ENCODE data around the gene ERVH48-1. TPM values are rescaled to one million over a fixed set of nuclear protein-coding genes. Genes with fewer than 3 reads are reported as not detected.
A peak's percentile ranks its signal among the peaks of the same experiment; 100 is the strongest.
"Not testable (repeated sequence)": the region's sequence is repeated elsewhere in the genome, so short reads cannot be mapped to it uniquely, and the experiment has no call there.

ERVH48-1 gene
- total and polyA plus RNA-seq, 5 experiments from 2014 or later = 0.10 to 0.30 (median 0.13) TPM; not detected in 2

DNA sequence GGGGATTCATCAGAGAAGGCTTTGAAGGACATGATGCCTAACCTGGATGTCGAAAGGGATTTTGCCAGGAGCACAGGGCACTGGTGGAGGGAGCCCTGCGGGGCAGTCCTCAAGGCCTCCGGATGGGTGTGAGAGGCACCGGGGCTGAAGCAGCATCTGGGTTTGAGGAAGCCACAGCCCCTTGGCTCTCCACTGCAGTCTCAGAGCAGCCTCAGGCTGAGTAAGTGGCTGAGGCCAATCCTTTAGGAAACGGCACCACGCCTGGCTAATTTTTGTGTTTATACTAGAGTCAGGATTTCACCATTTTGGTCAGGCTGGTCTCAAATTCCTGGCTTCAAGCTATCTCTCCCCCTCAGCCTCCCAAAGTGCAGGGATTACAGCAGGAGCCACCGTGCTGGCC is 12.0 kb downstream of the ERVH48-1 start:
- POLR2A ChIA-PET = no interaction called here
- Mint-ChIP-seq H3K36me3 (peaks cover 0 to 39% (median 0%) of the 10 kb centered on the region in 3 donors), H3K27me3 (no peaks in the 10 kb centered on the region)

DNA sequence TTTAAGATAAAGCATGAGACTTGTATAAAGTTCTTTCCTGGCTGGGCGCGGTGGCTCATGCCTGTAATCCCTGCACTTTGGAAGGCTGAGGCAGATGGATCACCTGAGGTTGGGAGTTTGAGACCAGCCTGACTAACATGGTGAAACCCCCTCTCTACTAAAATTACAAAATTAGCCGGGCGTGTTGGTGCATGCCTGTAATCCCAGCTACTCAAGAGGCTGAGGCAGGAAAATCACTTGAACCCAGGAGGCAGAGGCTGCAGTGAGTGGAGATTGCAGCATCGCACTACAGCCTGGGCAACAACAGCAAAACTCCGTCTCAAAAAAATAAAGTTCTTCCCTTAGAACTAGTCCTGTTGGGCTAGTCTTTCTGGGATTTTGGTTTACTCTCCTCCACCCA is 13.5 kb downstream of the ERVH48-1 start:
- DNase-seq, H3K4me1 Mint-ChIP-seq, H3K27me3 Mint-ChIP-seq, H3K4me3 Mint-ChIP-seq, H3K9me3 Mint-ChIP-seq, ATAC-seq, POLR2A ChIA-PET, H3K27ac Mint-ChIP-seq: not testable (repeated sequence)
- peaks cover 0 to 50% (median 1%) of the 10 kb centered on the region in 3 donors for H3K36me3 Mint-ChIP-seq

More for the DNA sequence above, 12.0 kb downstream of the ERVH48-1 start:
- Mint-ChIP-seq H3K27ac (peak overlapping the region in 3 of 10 donors; percentile 15 to 83 (median 28)), H3K9me3 (no peaks in the 10 kb centered on the region), H3K4me1 (peaks cover 0 to 5% (median 0%) of the 10 kb centered on the region in 4 donors), H3K4me3 (no peak overlapping the region)
- no peak for ATAC-seq
- no peak for DNase-seq

DNA sequence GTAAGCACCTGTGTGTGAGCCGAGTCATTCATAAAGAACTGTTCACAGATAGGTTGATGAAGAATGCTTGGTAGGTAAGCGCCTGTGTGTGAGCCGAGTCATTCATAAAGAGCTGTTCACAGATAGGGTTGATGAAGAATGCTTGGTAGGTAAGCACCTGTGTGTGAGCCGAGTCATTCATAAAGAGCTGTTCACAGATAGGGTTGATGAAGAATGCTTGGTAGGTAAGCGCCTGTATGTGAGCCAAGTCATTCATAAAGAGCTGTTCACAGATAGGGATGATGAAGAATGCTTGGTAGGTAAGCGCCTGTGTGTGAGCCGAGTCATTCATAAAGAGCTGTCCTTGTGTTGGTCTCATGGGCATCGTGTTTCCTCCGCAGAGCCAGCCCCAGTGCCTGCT is 16.9 kb downstream of the ERVH48-1 start:
- H3K27me3 Mint-ChIP-seq, H3K9me3 Mint-ChIP-seq, POLR2A ChIA-PET, H3K4me3 Mint-ChIP-seq, DNase-seq, H3K4me1 Mint-ChIP-seq, ATAC-seq: not testable (repeated sequence)
- Mint-ChIP-seq H3K36me3 (peaks cover 5 to 81% (median 16%) of the 10 kb centered on the region in 3 donors), H3K27ac (peak overlapping the region in 1 of 10 donors; percentile 68)

DNA sequence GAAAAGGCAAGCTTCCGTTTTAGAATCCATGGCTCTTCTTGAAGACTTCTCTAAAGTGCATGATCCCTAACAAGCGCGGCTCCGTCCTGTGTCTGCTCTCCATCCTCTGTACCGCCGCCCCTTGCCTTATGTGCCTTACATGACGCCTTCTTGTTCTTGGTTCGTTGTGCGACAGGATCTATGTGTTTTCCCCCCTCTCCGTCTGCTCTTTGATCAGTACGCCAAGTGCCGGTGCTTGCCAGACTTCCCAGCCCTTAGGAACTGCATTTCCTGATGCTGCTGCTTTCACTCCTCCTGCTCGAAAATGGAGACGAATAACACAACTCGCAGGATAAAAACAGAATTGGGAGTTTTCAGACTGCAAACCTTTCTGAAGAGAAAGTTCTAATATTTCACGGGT is 19.2 kb downstream of the ERVH48-1 start:
- Mint-ChIP-seq H3K27ac (peak overlapping the region in 2 of 10 donors; percentile 35 to 74), H3K9me3 (no peaks in the 10 kb centered on the region), H3K4me3 (no peak overlapping the region), H3K27me3 (no peaks in the 10 kb centered on the region), H3K36me3 (peaks cover 5 to 95% (median 17%) of the 10 kb centered on the region in 3 donors), H3K4me1 (peaks cover 0 to 7% (median 5%) of the 10 kb centered on the region in 4 donors)
- no peak for ATAC-seq
- POLR2A ChIA-PET = interaction anchor here (1.0 kb wide), 1 partner anchor 13 kb away, joined by 3 read pairs; the partner anchor contains the start of gene NDUFV3
- DNase-seq = no peak

DNA sequence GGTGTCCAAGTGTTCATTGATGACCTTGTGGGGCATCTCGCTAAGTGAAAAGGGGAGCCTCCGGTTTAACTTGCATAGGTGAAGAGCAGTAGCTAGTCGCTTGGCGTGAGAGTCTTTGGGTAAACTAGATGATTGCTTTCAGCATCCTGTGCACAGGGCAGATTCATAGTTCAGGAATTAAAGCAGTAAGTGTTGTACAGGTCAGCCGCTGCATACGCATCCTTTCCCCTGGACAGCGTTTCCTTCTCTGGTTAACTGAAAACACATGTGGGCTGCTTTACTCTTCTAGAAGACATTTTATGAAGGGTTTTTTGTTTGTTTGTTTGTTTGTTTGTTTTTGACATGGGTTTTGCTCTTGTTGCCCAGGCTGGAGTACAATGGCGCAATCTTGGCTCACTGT is 20.2 kb downstream of the ERVH48-1 start:
- H3K4me1 Mint-ChIP-seq = peaks cover 0 to 11% (median 7%) of the 10 kb centered on the region in 4 donors
- H3K36me3 Mint-ChIP-seq = peaks cover 5 to 93% (median 17%) of the 10 kb centered on the region in 3 donors
- POLR2A ChIA-PET = no interaction called here

DNA sequence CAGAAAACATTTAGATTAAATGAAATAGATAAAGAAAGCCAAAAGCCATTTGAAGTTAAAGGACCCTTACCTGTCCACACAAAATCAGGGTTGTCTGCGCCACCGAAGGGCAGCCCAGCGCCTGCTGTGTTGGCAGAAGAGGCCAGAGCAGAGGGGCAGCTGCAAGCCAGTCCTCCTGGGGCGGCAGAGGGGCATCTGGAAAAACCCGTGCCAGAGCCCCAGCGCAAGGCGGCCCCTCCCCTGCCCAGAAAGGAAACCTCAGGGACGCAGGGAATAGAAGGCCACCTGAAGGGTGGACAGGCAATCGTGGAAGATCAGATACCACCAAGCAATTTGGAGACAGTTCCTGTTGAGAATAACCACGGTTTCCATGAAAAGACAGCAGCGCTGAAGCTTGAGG is 21.6 kb downstream of the ERVH48-1 start:
- Mint-ChIP-seq H3K36me3 (peaks cover 5 to 90% (median 19%) of the 10 kb centered on the region in 3 donors), H3K4me3 (no peak overlapping the region), H3K27me3 (no peaks in the 10 kb centered on the region), H3K4me1 (peaks cover 2 to 16% (median 7%) of the 10 kb centered on the region in 4 donors), H3K9me3 (no peaks in the 10 kb centered on the region), H3K27ac (peak overlapping the region in 2 of 10 donors; percentile 14 to 15)
- POLR2A ChIA-PET = interaction anchor here (1.4 kb wide), 1 partner anchor 16 kb away, joined by 3 read pairs; no protein-coding TSS in a partner anchor
- no peak for ATAC-seq
- DNase-seq = no peak

More for the DNA sequence above, 20.2 kb downstream of the ERVH48-1 start:
- no peak for ATAC-seq
- Mint-ChIP-seq H3K9me3 (no peaks in the 10 kb centered on the region), H3K27ac (peak overlapping the region in 1 of 10 donors; percentile 38), H3K4me3 (no peak overlapping the region), H3K27me3 (no peaks in the 10 kb centered on the region)
- DNase-seq = no peak

DNA sequence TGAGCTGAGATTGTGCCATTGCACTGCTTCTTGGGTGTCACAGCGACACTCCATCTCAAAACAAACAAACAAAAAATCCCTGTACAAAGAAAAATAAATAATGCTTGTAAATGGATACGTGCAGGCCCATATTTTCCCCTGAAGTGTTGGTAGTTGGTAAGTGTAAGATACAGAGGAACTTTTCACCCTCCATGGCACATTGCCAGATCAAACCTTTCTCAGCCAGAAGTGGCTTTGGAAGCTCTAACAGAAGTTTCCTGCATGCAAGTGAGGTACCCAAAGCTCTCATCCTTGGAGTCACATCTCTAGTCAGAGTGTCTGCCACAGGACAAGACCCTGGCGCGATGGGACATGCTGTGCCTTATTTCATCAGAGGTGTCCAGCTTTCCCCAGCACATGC is 25.0 kb downstream of the ERVH48-1 start:
- H3K27me3 Mint-ChIP-seq = no peaks in the 10 kb centered on the region
- peaks cover 5 to 34% (median 20%) of the 10 kb centered on the region in 4 donors for H3K4me1 Mint-ChIP-seq
- H3K36me3 Mint-ChIP-seq = peaks cover 0 to 83% (median 19%) of the 10 kb centered on the region in 3 donors
- H3K27ac Mint-ChIP-seq = peak overlapping the region in 1 of 10 donors; percentile 15
- no peak overlapping the region for H3K4me3 Mint-ChIP-seq
- ATAC-seq (no peak), DNase-seq (no peak)
- no peaks in the 10 kb centered on the region for H3K9me3 Mint-ChIP-seq
- POLR2A ChIA-PET = no interaction called here

DNA sequence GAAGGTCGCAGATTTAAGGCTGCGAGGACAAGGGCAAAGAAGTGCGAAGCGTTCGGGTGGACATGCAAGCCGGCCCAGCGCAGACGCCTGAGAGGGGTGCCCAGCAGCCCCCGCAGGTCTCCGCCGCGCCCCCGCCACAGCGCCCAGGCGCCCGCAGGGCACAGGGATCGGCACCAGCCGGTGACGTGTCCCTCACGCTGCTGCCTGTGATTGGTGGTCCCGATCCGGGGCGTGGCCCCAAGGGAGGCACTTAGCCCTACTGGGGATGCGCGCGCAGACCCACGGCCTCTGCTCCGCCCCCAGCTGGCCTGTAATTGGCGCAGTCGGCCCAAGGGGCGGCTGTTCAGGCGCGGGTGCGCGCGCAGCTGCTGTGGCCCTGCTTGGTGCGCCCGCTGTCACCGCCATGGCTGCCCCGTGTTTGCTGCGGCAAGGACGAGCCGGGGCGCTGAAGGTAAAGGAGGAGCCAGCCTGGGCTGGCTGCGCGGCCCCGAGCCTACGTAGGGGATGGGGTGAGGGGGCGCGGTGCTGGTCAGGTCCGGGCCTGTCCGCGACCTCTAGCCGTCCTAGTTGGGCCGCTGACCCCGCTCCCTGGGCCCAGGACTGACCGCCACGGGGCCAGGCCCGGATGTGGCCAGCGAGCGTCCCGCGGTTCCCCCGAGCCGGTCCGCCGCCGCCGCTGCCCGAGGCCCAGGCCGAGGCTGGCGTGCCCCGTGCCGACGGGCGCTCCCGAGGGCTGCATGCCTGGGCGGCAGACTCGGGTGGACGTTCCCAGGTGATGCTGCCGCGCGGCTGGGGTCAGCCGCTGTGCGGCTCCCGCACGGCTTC is 32.3 kb downstream of the ERVH48-1 start, which contains the start of gene NDUFV3:
NDUFV3 (plus strand) TSS at position 379 of the 825 bp plus-strand sequence; CDS start at position 404, 25 bp downstream.
- Mint-ChIP-seq H3K27ac (peak within 1 kb of the TSS; percentile 93 to 99 (median 97)), H3K9me3 (no peaks in the 10 kb centered on the region), H3K36me3 (peaks cover 0 to 15% (median 2%) of the 10 kb centered on the region in 3 donors), H3K27me3 (no peaks in the 10 kb centered on the region), H3K4me1 (peaks cover 12 to 25% (median 20%) of the 10 kb centered on the region in 4 donors), H3K4me3 (peak within 1 kb of the TSS; percentile 84 to 98 (median 90))
- DNase-seq = peak; percentile 93 to 100 (median 100)
- ATAC-seq = peak; percentile 92 to 93
- POLR2A ChIA-PET = interaction anchor here (0.6 to 2.8 kb wide), 17 partner anchors 9 to 1029 kb away, joined by 3 to 31 read pairs (median 3); partner anchors contain the start of genes HSF2BP, PKNOX1, RRP1B and RSPH1

DNA sequence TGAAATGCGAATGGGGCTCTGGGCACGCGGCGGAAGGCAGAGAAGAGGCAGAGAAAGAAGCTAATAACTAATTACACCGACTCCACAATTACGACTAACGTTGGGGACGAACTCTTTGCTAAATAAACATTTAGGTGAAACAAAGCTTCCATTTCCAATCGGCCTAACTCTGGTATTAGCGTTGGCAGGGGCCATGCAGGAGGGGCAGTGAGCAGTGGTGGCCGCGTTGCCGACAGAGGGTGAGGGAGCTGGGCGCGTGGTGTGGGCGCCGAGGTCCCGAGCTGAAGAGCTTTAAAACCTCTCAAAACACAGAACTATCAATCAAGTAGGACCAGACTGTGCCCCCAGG is 32.9 kb downstream of the ERVH48-1 start:
- no peaks in the 10 kb centered on the region for H3K27me3 Mint-ChIP-seq
- POLR2A ChIA-PET = interaction anchor here (0.6 to 2.8 kb wide), 11 partner anchors 12 to 1029 kb away, joined by 3 to 31 read pairs (median 3); partner anchors contain the start of genes HSF2BP, PKNOX1, RRP1B and RSPH1
- H3K27ac Mint-ChIP-seq = peak overlapping the region; percentile 93 to 99 (median 97)
- peaks cover 11 to 21% (median 17%) of the 10 kb centered on the region in 4 donors for H3K4me1 Mint-ChIP-seq
- peak; percentile 34 to 35 for ATAC-seq
- peaks cover 0 to 9% (median 0%) of the 10 kb centered on the region in 3 donors for H3K36me3 Mint-ChIP-seq
- H3K4me3 Mint-ChIP-seq = peak overlapping the region; percentile 84 to 98 (median 90)
- H3K9me3 Mint-ChIP-seq = no peaks in the 10 kb centered on the region
- DNase-seq = no peak

DNA sequence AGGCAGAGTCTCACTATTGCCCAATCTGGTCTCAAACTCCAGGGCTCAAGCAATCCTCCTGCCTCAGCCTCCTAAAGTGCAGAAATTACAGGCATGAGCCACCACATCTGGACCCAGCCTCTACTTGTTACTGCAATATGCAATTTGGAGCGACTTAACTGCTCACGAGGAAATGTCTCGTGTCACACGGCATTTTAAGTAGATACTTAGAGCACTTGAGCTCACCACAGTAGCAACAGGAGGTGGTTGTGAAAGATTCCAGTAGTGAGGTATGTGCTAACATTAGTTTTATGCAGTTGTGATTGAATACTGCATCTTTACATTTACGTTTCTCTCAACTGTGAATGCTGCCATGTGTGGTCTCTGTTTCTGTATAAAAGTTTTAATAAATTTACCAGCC is 38.1 kb downstream of the ERVH48-1 start:
- H3K4me1 Mint-ChIP-seq = peaks cover under 1 to 2% (median 2%) of the 10 kb centered on the region in 4 donors
- no peaks in the 10 kb centered on the region for H3K27me3 Mint-ChIP-seq
- H3K4me3 Mint-ChIP-seq = no peak overlapping the region
- H3K27ac Mint-ChIP-seq = no peak overlapping the region
- H3K36me3 Mint-ChIP-seq = no peaks in the 10 kb centered on the region
- ATAC-seq = no peak
- no peak for DNase-seq
- H3K9me3 Mint-ChIP-seq = no peaks in the 10 kb centered on the region
- POLR2A ChIA-PET = interaction anchor here (1.6 kb wide), 1 partner anchor 16 kb away, joined by 3 read pairs; no protein-coding TSS in a partner anchor

DNA sequence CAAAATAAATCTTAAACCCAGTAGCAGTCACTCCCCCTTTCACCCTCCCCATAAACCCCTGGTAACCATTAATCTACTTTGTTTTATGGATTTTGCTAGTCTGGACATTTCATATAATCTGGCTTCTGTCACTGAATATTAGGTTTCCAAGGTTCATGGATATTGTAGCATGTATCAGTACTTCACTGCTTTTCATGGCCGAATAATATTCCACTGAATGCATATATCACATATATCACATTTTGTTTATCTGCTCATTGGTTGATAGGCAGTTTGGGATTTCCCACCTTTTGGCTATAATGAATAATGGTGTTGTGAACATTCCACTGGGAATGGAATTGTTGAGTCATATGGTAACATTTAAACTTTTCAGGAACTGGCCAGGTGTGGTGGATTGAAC is 41.5 kb downstream of the ERVH48-1 start:
- peaks cover 0 to 2% (median 0%) of the 10 kb centered on the region in 5 donors for H3K27me3 Mint-ChIP-seq
- no peak for ATAC-seq
- H3K27ac Mint-ChIP-seq = no peak overlapping the region
- no peak for DNase-seq
- H3K4me1 Mint-ChIP-seq = peaks cover 5 to 19% (median 14%) of the 10 kb centered on the region in 4 donors
- H3K9me3 Mint-ChIP-seq = no peaks in the 10 kb centered on the region
- POLR2A ChIA-PET = interaction anchor here (1.5 kb wide), 1 partner anchor 10 kb away, joined by 3 read pairs; the partner anchor contains the start of gene NDUFV3
- H3K4me3 Mint-ChIP-seq = no peak overlapping the region
- no peaks in the 10 kb centered on the region for H3K36me3 Mint-ChIP-seq

DNA sequence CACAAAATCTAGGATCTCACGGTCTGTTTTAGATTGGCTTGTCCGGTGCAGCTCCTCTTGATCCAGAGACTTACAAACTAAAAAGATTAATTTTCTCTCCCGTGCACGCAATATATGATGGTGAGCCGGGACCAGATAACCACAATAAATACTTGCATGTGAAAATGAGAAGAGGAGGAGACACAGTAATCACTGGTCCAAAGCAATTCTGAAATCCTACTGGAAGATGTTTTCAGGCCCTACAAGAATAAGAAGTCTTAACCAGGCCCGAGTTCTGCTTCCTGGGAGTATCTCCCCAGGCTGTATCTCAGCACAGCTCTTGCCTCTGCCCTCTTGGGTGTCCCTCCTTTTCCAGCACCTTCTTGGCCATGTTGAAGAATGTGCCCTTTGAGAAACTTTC is 45.1 kb downstream of the ERVH48-1 start:
- peaks cover 12 to 30% (median 27%) of the 10 kb centered on the region in 4 donors for H3K4me1 Mint-ChIP-seq
- H3K9me3 Mint-ChIP-seq = no peaks in the 10 kb centered on the region
- no peak for DNase-seq
- peak overlapping the region; percentile 96 to 100 (median 99) for H3K27ac Mint-ChIP-seq
- H3K4me3 Mint-ChIP-seq = peak overlapping the region; percentile 90 to 98 (median 94)
- POLR2A ChIA-PET = interaction anchor here (4.3 kb wide), 1 partner anchor 13 kb away, joined by 31 read pairs; the partner anchor contains the start of gene NDUFV3
- H3K36me3 Mint-ChIP-seq = peaks cover 0 to 16% (median 0%) of the 10 kb centered on the region in 3 donors
- peaks cover 0 to 2% (median 0%) of the 10 kb centered on the region in 5 donors for H3K27me3 Mint-ChIP-seq
- no peak for ATAC-seq

Data from naive thymus-derived CD8-positive, alpha-beta T cell (primary cell).